Esophagus muscularis mucosa (tissue), 4 donors: Measurements from ENCODE around the gene PPP3CB.

Experiments used
- EP300 ChIP-seq: sonication (generic); formaldehyde crosslinking; IDR thresholded peaks from one replicate; pipeline ENCODE4 v1.6.1; 2017; ENCODE audit warnings: antibody characterized with exemption
- POLR2A ChIP-seq: fragments of 450-650 bp; IDR thresholded peaks from one replicate; pipeline ENCODE4 v1.6.1; 2017; ENCODE audit warnings: antibody characterized with exemption, moderate library complexity, mild to moderate bottlenecking, low read depth
- POLR2AphosphoS5 ChIP-seq, 2 donors: sonication (generic); formaldehyde crosslinking; IDR thresholded peaks; one replicate each; pipeline ENCODE4 v1.6.1; 2017; ENCODE audit warnings: antibody characterized with exemption in 2 of 2
- TF ChIP-seq, protein P1 (sequence below), 3 experiments: fragments of 200-600 bp in 2 of 3; fragments of 450-650 bp in 1 of 3; sonication (generic) in 2 of 3; IDR thresholded peaks; one replicate each; pipeline ENCODE4 v1.5.1; 2017 to 2019; ENCODE audit warnings: antibody characterized with exemption in 3 of 3, mild to moderate bottlenecking in 2 of 3, moderate library complexity in 1 of 3

DNA sequence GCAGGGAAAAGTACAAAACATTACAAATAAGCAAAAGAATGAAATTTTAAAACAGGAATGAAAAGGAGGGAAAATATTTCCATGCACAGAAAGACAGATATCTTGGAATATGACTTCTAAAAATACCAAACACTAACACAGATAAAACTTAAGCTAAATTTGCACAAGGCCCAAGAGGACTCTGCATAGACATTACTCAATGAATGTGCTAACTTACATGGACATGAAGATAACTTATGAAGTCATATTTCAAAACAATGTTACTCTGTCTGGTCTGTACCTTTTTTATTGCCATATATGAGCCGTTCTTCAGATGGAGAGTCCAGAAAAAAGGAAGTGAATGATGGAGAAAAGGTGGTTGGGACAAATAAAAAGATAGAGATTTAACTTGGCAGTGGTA, 47.4 kb downstream of the PPP3CB start:
- TF ChIP-seq, protein P1, sequence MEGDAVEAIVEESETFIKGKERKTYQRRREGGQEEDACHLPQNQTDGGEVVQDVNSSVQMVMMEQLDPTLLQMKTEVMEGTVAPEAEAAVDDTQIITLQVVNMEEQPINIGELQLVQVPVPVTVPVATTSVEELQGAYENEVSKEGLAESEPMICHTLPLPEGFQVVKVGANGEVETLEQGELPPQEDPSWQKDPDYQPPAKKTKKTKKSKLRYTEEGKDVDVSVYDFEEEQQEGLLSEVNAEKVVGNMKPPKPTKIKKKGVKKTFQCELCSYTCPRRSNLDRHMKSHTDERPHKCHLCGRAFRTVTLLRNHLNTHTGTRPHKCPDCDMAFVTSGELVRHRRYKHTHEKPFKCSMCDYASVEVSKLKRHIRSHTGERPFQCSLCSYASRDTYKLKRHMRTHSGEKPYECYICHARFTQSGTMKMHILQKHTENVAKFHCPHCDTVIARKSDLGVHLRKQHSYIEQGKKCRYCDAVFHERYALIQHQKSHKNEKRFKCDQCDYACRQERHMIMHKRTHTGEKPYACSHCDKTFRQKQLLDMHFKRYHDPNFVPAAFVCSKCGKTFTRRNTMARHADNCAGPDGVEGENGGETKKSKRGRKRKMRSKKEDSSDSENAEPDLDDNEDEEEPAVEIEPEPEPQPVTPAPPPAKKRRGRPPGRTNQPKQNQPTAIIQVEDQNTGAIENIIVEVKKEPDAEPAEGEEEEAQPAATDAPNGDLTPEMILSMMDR (IDR thresholded peaks at IDR 0.05) = no peak
- TF ChIP-seq POLR2A (no peak), POLR2AphosphoS5 (IDR thresholded peaks at IDR 0.05) (no peak), EP300 (no peak)
